HG02763 (cell line): ENCODE measurements around the gene GLB1L3.
"Not testable (repeated sequence)": the region's sequence is repeated elsewhere in the genome, so short reads cannot be mapped to it uniquely, and the experiment has no call there.

Experiments
- ATAC-seq: cut with Tn5 transposase; IDR thresholded peaks from one replicate; pipeline ENCODE4 v1.9.1; 2021; ENCODE audit warnings: mild to moderate bottlenecking, moderate library complexity; ENCODE audit not compliant: unreplicated experiment

The GLB1L3 gene

DNA sequence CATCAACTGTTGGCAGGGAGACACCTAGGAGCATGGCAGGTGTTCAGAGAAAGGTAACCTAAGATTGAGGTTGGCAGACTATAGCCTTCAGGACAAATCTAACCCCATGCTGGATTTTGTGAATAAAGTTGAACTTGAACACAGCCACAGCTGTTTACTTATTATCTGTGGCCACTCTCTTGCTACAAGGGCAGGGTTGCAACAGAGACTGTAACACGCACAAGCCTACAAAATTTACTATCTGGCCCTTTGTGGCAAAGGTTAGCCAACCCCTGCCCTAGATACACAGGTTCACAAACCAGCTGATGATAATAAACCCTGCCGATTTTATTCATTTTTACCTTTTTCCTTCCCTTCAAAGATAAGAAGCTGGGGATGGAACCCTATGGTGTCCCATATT lies 25.5 kb upstream of the GLB1L3 start:
- no peak for ATAC-seq

- ATAC-seq: peak; percentile 23
Measured at GRCh38 chr11:134252346-134253187, 23.6 kb upstream of the GLB1L3 start.

DNA sequence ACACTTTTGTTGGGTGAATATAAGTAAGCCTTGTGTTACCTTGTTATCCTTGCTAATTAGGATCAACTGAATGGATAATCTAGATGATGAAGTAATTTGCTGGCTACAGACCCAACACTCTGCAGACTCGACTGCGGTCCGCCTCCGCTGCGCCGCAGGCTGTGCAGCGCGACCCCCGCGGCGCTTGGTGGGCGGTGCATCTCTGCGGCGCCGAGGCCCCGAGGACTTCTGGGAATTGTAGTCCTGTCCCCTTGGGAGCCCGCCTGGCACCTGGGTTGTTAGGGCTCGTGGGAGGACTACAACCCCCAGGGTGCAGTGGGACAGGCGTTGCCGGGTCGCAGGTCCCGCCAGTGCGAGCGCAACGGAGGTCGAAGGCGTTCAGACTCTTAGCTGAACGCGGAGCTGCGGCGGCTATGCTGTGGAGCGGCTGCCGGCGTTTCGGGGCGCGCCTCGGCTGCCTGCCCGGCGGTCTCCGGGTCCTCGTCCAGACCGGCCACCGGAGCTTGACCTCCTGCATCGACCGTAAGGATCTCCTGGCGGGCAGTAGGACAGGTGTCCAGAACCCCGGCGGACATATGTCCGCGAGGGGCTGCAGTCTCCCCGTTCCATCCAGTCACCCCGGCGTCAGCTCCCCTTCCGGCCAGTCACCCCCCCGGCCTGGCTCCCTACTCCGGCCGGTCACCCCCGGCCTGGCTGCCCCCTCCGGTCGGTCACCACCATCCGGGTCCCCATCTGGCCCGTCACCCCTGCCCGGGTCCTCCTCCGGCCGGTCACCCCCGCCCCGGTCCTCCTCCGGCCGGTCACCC lies 22.8 kb upstream of the GLB1L3 start, which contains the start of the genes ACAD8 and THYN1:
Gene ACAD8, plus strand, starts transcription at position 381 of the 806 bp plus-strand sequence. Its CDS starts 33 bp downstream, at position 414.
Gene THYN1, minus strand, starts transcription at position 165 of the 806 bp plus-strand sequence. CDS start 470 bp downstream, outside the sequence.
- peak; percentile 99 for ATAC-seq

DNA sequence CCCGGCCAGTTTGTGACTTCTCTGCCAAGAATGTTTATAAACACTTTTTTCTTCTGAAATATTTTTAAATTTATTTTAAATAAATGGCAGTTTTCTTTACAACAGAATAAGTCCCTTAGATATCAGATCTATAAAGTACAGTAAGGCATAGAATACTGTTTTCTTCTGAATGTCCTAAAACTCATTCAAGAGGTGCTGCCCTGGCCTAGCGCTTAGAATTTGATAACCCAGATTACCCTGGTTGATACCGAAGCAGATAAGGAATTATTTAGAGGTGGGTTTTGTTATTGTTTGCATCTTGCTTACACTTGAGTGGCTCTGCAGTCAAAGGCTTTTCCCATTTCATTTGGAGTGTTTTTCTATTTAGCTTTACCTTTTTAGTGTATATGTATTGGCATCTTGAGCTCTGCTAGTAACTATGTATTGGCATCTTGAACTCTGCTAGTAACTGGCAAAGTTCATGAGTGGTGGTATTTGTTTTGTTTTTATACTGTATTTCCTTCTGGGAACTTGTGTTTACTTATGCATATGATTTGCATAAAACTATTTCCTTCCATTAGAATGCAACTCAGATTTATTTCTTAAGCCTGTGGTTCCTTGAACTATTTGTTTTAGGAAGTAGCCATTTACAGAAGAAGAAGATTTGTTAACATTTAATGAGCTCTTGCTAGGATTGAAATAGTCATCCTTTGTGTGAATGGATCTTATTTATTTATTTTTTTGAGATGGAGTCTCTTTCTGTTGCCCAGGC lies 21.6 kb upstream of the GLB1L3 start:
- ATAC-seq: no peak

GRCh38 chr11:134255184-134255561 lies 21.0 kb upstream of the GLB1L3 start:
- ATAC-seq: not testable (repeated sequence)

GRCh38 chr11:134257101-134257500 lies 19.1 kb upstream of the GLB1L3 start:
- ATAC-seq: no peak

DNA sequence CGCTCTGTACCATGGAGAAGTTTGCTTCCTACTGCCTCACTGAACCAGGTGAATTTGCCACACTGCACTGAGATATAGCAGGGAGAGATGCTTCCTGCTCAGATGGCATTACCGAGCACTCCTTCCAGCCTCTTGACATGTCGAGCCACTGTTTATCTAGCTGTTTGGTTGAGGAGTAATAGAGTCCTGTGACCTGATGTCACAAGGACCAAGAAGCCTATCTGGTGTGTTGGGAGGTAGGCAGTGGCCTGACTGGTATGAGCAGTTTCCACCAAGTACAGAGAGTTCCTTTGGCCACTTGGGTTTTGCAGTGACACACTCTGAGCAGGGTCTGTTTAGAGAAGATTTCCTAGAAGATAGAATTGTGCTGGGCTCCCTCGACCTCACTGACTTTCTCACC lies 17.6 kb upstream of the GLB1L3 start:
- no peak for ATAC-seq

DNA sequence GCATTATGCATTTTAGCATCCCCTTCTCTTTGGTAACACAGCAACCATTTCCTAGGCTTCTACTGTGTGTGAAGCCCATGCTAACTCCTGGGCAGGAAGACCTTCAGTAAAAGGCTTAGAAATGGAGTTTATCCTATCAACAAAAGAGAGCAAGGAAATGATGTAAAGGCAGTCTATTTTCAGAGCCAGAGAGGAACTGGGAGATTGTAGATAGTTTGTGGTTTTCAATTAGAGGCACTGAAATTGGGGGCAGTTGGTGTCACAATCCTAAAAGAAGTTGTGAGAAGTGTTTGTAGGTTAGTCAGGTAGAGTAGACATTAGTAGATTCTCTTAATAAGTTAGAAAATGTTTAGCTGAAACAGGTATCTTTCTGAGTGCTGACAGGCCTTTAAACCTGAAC lies 15.7 kb upstream of the GLB1L3 start:
- ATAC-seq: no peak

GRCh38 chr11:134260983-134261382 lies 15.2 kb upstream of the GLB1L3 start:
- ATAC-seq: no peak

DNA sequence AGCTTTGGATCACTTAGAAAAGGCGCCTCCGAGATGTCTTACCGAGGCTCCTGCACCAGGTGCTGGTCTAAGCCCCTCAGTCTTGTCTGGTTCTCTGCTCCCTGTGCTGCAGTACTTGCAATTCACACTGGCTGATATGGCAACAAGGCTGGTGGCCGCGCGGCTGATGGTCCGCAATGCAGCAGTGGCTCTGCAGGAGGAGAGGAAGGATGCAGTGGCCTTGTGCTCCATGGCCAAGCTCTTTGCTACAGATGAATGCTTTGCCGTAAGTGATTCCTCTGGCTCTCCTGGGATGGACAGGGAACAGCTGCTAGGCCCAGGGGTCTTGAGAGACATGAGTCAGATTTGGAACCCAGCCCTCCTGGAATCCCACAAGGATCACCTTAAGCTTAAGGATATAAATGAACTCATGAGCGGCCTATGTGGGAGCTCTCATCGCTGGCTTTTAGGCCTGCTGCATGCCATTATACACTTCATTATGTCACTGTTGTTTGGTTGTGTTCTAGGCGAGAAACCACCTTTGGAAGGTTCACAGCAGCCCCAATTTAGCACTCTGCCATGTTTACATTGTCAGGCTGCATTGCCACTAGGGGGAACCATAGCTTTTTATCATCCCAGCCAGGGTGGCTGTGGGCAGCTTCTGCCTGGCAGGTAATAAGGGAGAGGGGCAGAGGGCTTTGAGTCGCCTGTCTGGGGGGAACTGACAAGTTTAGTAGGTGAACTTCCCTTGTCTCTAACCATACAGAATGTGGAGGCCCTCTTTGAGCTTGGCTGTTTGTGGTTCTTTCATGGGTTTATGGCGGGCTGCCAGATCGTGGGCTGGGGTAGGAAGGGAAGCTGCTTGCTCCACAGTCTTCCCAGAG lies 14.3 kb upstream of the GLB1L3 start:
- no peak for ATAC-seq

DNA sequence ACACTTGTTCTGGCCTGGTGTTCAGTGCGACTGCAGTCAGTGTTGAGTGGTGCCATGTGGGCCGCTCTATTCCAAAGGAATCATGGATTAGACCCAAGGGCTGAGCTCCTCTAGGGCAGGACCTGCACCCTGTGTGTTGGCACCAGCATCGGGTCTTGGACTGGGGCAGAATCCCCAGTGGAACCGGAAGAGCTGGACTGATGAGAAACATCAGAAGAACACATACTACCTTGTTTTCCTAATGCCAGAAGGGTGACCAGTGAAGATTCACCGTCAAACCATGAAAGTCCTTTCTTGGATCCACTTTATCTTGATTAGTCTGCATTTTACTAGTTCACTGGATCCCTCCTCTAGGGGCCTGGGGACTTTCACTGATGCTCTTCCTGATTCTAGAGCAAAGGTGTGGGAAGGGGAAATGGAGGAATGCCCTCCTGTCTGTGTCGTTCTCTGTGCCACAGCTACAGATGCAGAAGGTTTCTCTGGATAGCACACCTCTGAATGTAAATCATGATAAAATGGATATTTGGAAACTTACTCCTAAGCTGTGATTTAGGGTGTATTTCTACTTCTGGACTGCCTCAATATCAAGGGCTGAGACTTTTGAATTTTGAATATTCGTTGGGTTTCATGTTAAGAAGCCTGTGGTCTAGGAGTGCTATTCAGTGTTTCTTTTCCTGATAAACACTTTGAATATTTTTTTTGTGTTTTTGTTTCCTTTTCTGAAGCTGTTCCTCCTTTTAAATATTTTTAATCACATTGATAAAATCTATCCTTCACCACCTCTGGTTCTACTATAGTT lies 11.0 kb upstream of the GLB1L3 start:
- no peak for ATAC-seq

DNA sequence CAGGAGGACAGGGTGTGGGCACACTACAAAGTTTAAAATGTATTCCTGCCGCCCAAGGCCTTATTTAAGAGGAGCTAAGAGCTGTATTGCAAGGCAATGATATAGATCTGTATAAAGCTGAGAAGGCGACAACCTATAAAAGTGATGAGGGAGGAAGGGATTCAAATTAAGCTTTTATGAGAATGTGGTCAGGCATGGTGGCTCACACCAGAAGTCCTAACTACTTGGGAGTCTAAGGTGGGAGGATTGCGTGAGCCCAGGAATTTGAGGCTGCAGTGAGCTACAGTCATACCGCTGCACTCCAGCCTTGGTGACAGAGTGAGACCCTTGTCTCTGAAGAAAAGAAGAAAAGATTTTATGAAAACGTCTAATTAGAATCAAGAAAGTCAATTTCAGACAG lies 9.7 kb upstream of the GLB1L3 start:
- ATAC-seq: no peak

DNA sequence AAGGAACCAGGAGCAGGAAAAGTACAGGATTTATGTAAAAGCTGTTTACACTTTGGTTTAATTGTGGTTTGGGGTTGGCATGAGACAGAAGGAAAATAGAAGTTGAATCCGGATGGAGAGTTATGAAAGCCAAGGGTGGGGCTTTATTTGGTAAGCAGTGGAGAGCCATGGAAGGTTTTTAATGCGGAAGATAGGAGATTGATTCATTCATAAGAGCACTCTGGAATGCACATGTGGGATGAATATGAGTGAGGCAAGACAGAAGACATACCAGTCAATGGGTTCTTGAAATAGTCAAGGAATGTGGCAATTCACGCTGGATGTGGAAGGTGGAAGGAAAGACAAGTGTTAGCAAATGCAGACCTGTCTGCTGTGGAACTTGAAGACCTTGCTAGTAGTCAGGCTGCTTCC lies 9.3 kb upstream of the GLB1L3 start:
- ATAC-seq: no peak

GRCh38 chr11:134267461-134267860 lies 8.7 kb upstream of the GLB1L3 start:
- no peak for ATAC-seq

DNA sequence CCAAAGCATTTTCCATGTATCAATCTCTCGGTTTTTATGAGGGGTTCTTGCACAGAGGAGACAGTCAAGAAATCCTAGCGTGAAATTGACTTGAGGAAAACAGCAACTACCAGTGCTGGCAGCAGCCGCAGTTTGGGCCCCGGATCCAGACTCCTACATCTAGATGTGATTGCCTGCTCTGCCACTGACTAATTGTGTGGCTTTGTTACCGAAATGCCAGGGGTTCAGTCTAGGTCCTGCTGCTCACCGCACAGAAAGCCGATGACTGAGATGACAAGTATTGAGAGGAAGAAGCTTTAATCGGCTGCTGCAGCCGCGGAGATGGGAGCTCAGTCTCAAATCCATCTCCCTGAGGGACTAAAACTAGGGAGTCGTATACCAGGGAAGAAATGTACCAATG lies 8.2 kb upstream of the GLB1L3 start:
- ATAC-seq: no peak

DNA sequence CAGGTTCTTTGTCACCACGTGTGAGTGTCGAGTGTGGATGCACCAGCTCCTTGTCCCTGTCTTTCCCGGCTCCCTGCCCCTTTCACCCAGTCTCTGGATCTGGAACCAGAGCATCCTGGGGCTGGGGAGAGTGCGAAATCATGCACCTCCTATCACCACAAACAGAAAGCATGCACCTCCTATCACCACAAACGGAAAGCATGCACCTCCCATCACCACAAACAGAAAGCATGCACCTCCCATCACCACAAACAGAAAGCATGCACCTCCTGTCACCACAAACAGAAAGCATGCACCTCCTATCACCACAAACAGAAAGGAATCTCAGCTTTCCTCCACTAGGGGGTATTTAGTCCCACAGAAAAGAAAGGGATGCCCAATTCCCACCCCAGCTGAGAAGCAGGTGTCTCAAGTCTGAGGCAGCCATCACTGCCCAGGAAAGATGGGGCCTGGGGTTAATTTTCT lies 5.9 kb upstream of the GLB1L3 start:
- ATAC-seq: no peak

DNA sequence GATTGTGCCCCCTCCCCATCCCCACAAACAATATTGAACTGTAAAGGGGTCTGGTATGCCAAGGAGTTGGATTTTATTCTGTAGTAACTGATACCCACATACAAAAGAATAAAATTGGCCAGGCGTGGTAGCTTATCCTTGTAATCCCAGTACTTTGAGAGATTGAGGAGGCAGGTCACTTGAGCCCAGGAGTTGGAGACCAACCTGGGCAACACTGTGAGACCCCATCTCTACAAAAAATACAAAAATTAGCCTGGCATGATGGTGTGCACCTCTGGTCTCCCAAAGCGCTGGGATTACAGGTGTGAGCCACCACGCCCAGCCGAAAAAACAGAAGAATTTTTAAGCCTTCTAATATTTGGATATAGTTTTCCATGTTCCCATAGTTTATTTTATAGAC lies 4.2 kb upstream of the GLB1L3 start:
- ATAC-seq: no peak

DNA sequence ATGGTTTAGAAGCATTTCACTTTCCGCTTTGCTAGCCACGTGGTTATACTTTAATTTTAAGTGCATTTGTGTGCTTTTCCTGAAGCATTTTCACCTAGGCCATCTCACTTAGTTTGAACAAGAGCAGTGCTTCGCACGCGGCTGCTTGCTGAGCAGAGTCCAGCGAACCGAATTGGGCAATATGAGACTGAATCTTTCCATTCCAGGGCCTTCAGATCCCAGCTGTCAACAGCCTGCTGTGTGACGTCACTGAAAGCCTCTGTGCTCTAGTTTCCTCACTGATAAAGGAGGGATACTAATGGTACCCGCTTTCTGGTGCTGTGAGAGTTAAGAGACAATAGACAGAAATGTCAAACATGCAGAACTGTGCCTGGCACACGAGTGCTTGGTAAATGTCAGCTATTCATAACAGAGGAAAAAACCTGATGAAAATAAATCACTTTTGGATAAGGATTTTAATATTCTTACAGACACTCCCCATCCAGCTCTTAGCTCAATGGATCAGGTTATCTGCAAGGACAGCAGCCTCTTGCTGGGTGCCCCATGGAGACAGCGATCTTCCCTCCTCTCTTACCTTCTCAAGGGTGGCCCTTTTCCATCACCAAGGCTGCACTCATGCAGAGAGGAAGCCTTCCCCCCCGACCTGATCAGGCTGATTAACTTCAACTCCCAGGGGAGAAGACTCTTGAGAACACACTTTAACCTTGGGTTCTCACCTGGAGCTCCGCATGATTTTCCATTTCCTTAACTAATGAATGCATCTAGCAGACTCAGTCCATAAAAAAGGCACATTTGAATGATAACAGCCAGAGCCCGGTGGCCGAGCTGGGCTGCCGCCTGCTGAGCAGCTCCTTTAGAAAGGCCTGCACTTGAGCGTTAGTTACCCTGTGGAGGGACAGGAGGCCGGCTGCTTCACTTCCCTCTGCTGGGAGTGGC lies 3.5 kb upstream of the GLB1L3 start:
- ATAC-seq: no peak
